HG03521 (cell line): ENCODE results near the gene AKR1E2.

Source experiments
- ATAC-seq: cut with Tn5 transposase; IDR thresholded peaks from one replicate; pipeline ENCODE4 v1.9.1; 2021; ENCODE audit warnings: mild to moderate bottlenecking, moderate library complexity; ENCODE audit not compliant: unreplicated experiment

The AKR1E2 gene

GRCh38 chr10:4843525-4844180, 17.6 kb downstream of the AKR1E2 start:
- no peak for ATAC-seq

GRCh38 chr10:4844864-4845263, 18.9 kb downstream of the AKR1E2 start:
- ATAC-seq: no peak

- ATAC-seq: no peak
These were observed 19.8 kb downstream of the AKR1E2 start for GRCh38 chr10:4845766-4846165.

- no peak for ATAC-seq
These were observed 20.8 kb downstream of the AKR1E2 start for GRCh38 chr10:4846775-4847174.

- ATAC-seq: no peak
These were observed 21.8 kb downstream of the AKR1E2 start for GRCh38 chr10:4847561-4848355.

- ATAC-seq: no peak
These were observed 22.5 kb downstream of the AKR1E2 start for GRCh38 chr10:4848356-4849041.

GRCh38 chr10:4849042-4849402, 23.0 kb downstream of the AKR1E2 start:
- ATAC-seq: no peak

- peak; percentile 88 for ATAC-seq
These were observed 23.7 kb downstream of the AKR1E2 start for GRCh38 chr10:4849555-4850242.

GRCh38 chr10:4850397-4850796, 24.4 kb downstream of the AKR1E2 start:
- no peak for ATAC-seq

- no peak for ATAC-seq
These were observed 25.2 kb downstream of the AKR1E2 start for GRCh38 chr10:4851176-4851575.

GRCh38 chr10:4851846-4852245, 25.8 kb downstream of the AKR1E2 start:
- ATAC-seq: no peak

- no peak for ATAC-seq
These were observed 40.1 kb downstream of the AKR1E2 start for GRCh38 chr10:4865945-4866661.

- ATAC-seq: no peak
These were observed 41.1 kb downstream of the AKR1E2 start for GRCh38 chr10:4867109-4867519.

- ATAC-seq: no peak
These were observed 41.7 kb downstream of the AKR1E2 start for GRCh38 chr10:4867520-4868356.

GRCh38 chr10:4868357-4868657, 42.3 kb downstream of the AKR1E2 start:
- no peak for ATAC-seq

- no peak for ATAC-seq
These were observed 56.7 kb downstream of the AKR1E2 start for GRCh38 chr10:4882704-4883078.

GRCh38 chr10:4883079-4883739, 57.2 kb downstream of the AKR1E2 start:
- no peak for ATAC-seq

- no peak for ATAC-seq
These were observed 59.2 kb downstream of the AKR1E2 start for GRCh38 chr10:4885162-4885561.

- ATAC-seq: no peak
These were observed 61.5 kb downstream of the AKR1E2 start for GRCh38 chr10:4887501-4887900.

- no peak for ATAC-seq
These were observed 62.2 kb downstream of the AKR1E2 start for GRCh38 chr10:4888236-4888635.
